Measurements from ENCODE around the gene SART1. TPM values are rescaled to one million over a fixed set of nuclear protein-coding genes. Genes with fewer than 3 reads are reported as not detected.

The SART1 gene
- total RNA-seq, 1 donor from 2014 or later, result 26.0 TPM

GRCh38 chr11:65931773-65932557 lies 29.6 kb upstream of the SART1 start:
- Histone ChIP-seq H3K27me3 (no peaks in the 10 kb centered on the region), H3K36me3 (no peaks in the 10 kb centered on the region), H3K4me1 (no peaks in the 10 kb centered on the region), H3K9me3 (no peaks in the 10 kb centered on the region), H3K27ac (no peak overlapping the region), H3K4me3 (no peak overlapping the region)
- no peak for DNase-seq (ENCODE audit: extremely low spot score in 2 of 2)
- intact Hi-C loops (cut with DNase I), result no loop called here
- TF ChIP-seq POLR2AphosphoS5 (IDR thresholded peaks at IDR 0.05; ENCODE audit: insufficient read depth in 1 of 2, low read depth in 1 of 2) (no peak), CTCF (IDR thresholded peaks at IDR 0.05) (no peak), POLR2A (IDR thresholded peaks at IDR 0.05) (no peak)

- H3K9me3 ChIP-seq, result no peaks in the 10 kb centered on the region
- TF ChIP-seq POLR2AphosphoS5 (IDR thresholded peaks at IDR 0.05; ENCODE audit: insufficient read depth in 1 of 2, low read depth in 1 of 2), result no peak
- TF ChIP-seq CTCF (IDR thresholded peaks at IDR 0.05), result no peak
- no peak for TF ChIP-seq POLR2A (IDR thresholded peaks at IDR 0.05)
- no peak for DNase-seq (ENCODE audit: extremely low spot score in 2 of 2)
- intact Hi-C loops (cut with DNase I), result no loop called here
- H3K4me3 ChIP-seq, result no peak overlapping the region
- H3K27me3 ChIP-seq, result no peaks in the 10 kb centered on the region
- H3K4me1 ChIP-seq, result no peaks in the 10 kb centered on the region
- H3K27ac ChIP-seq, result no peak overlapping the region
- no peaks in the 10 kb centered on the region for H3K36me3 ChIP-seq
Observed at GRCh38 chr11:65932558-65932919, 29.0 kb upstream of the SART1 start.

GRCh38 chr11:65934014-65934413 lies 27.5 kb upstream of the SART1 start:
- Histone ChIP-seq H3K9me3 (no peaks in the 10 kb centered on the region), H3K36me3 (no peaks in the 10 kb centered on the region), H3K27ac (no peak overlapping the region), H3K4me3 (no peak overlapping the region), H3K4me1 (no peaks in the 10 kb centered on the region), H3K27me3 (no peaks in the 10 kb centered on the region)
- intact Hi-C loops (cut with DNase I), result no loop called here
- TF ChIP-seq CTCF (IDR thresholded peaks at IDR 0.05) (no peak), POLR2AphosphoS5 (IDR thresholded peaks at IDR 0.05; ENCODE audit: insufficient read depth in 1 of 2, low read depth in 1 of 2) (no peak), POLR2A (IDR thresholded peaks at IDR 0.05) (no peak)
- no peak for DNase-seq (ENCODE audit: extremely low spot score in 2 of 2)

GRCh38 chr11:65937766-65938165 lies 23.8 kb upstream of the SART1 start:
- H3K9me3 ChIP-seq, result no peaks in the 10 kb centered on the region
- H3K27me3 ChIP-seq, result no peaks in the 10 kb centered on the region
- no peak for TF ChIP-seq POLR2AphosphoS5 (IDR thresholded peaks at IDR 0.05; ENCODE audit: insufficient read depth in 1 of 2, low read depth in 1 of 2)
- no peak for TF ChIP-seq POLR2A (IDR thresholded peaks at IDR 0.05)
- no peak for TF ChIP-seq CTCF (IDR thresholded peaks at IDR 0.05)
- no peak overlapping the region for H3K27ac ChIP-seq
- H3K4me3 ChIP-seq, result no peak overlapping the region
- no peaks in the 10 kb centered on the region for H3K36me3 ChIP-seq
- no peaks in the 10 kb centered on the region for H3K4me1 ChIP-seq
- intact Hi-C loops (cut with DNase I), result no loop called here
- DNase-seq (ENCODE audit: extremely low spot score in 2 of 2), result no peak

- Histone ChIP-seq H3K27ac (no peak overlapping the region), H3K27me3 (no peaks in the 10 kb centered on the region), H3K9me3 (no peaks in the 10 kb centered on the region), H3K4me3 (no peak overlapping the region), H3K4me1 (no peaks in the 10 kb centered on the region), H3K36me3 (no peaks in the 10 kb centered on the region)
- TF ChIP-seq POLR2A (IDR thresholded peaks at IDR 0.05) (no peak), POLR2AphosphoS5 (IDR thresholded peaks at IDR 0.05; ENCODE audit: insufficient read depth in 1 of 2, low read depth in 1 of 2) (no peak), CTCF (IDR thresholded peaks at IDR 0.05) (no peak)
- DNase-seq (ENCODE audit: extremely low spot score in 2 of 2), result no peak
- intact Hi-C loops (cut with DNase I), result no loop called here
Observed at GRCh38 chr11:65941720-65942310, 19.7 kb upstream of the SART1 start.
